ENCODE results near the gene HHEX. TPM values are rescaled to one million over a fixed set of nuclear protein-coding genes. Genes with fewer than 3 reads are reported as not detected.

Gene HHEX
- total RNA-seq, 1 donor from 2014 or later: not detected

DNA sequence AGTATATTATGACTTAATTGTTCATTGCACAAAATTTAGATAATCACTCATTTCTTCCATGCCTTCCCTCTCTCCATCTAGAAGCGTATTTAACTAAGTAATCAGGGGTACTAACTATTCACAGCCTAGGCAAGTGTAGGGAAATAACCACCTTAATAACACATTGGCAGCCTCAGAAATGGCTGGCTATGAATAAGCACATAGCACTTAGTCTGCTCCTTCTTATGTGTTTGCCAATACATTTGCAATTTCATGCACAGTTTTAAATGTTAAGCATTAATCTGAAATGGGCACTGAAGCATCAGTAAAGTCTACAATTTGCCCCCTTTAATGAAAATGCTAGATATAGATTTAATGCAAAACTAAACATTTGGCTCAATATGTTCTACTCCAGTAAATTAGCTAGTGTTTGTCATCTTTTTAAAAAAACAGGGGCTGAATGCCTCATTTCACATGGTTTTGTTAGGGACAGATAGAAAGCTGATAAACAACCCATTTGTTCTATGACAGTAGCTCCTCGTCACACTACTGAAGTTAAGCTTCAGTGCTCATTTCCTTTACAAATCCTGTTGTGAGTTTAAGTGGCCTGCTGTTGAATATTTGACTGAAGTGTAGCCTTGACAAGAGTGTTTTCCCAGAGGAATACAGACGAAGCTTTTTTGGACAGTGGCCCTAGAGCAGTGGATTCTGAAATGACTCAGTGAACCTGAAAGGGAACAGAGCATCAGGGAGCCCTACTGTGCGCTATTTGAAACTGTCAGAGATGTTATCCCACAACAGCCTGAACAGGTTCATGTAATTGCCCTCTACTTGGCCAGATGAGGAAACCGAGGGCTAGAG, 30.5 kb downstream of the HHEX start:
- DNase-seq: no peak
- Mint-ChIP-seq H3K9me3 (ENCODE audit: unreplicated experiment) (no peaks in the 10 kb centered on the region), H3K27me3 (ENCODE audit: unreplicated experiment) (no peaks in the 10 kb centered on the region), H3K27ac (ENCODE audit: unreplicated experiment) (no peak overlapping the region), H3K4me3 (ENCODE audit: unreplicated experiment) (no peak overlapping the region), H3K36me3 (ENCODE audit: unreplicated experiment) (peaks cover 5% of the 10 kb centered on the region), H3K4me1 (ENCODE audit: low read depth, unreplicated experiment) (no peaks in the 10 kb centered on the region)
- TF ChIP-seq CTCF (IDR thresholded peaks at IDR 0.05; ENCODE audit: partially characterized antibody, unreplicated experiment): no peak

GRCh38 chr10:92720831-92721165, 31.0 kb downstream of the HHEX start:
- Mint-ChIP-seq H3K9me3 (ENCODE audit: unreplicated experiment) (no peaks in the 10 kb centered on the region), H3K4me1 (ENCODE audit: low read depth, unreplicated experiment) (no peaks in the 10 kb centered on the region), H3K27me3 (ENCODE audit: unreplicated experiment) (peaks cover 2% of the 10 kb centered on the region), H3K36me3 (ENCODE audit: unreplicated experiment) (no peaks in the 10 kb centered on the region), H3K4me3 (ENCODE audit: unreplicated experiment) (no peak overlapping the region), H3K27ac (ENCODE audit: unreplicated experiment) (no peak overlapping the region)
- no peak for TF ChIP-seq CTCF (IDR thresholded peaks at IDR 0.05; ENCODE audit: partially characterized antibody, unreplicated experiment)
- no peak for DNase-seq

DNA sequence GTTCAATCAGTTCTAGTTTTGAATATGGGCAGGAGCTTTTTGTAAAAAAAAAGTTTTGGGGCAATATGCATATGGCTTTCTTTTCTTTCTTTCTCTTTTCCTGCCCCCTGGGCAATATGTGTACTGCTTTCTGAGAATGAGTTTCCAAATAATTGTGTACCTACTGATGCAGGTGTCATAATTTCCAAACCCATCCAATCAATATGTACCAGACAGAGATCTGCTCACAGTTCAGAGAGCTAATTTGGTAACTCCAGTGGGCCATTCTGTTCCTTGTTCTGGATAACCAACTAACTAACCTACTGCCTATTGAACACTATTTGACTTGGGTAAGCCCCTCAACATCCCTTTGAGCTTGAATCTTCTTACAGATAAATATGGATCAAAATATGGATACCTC, 32.6 kb downstream of the HHEX start:
- Mint-ChIP-seq H3K4me1 (ENCODE audit: low read depth, unreplicated experiment) (no peaks in the 10 kb centered on the region), H3K4me3 (ENCODE audit: unreplicated experiment) (no peak overlapping the region), H3K27me3 (ENCODE audit: unreplicated experiment) (peaks cover 2% of the 10 kb centered on the region), H3K27ac (ENCODE audit: unreplicated experiment) (no peak overlapping the region), H3K36me3 (ENCODE audit: unreplicated experiment) (peaks cover 3% of the 10 kb centered on the region), H3K9me3 (ENCODE audit: unreplicated experiment) (peaks cover 2% of the 10 kb centered on the region)
- DNase-seq: no peak
- TF ChIP-seq CTCF (IDR thresholded peaks at IDR 0.05; ENCODE audit: partially characterized antibody, unreplicated experiment): no peak

DNA sequence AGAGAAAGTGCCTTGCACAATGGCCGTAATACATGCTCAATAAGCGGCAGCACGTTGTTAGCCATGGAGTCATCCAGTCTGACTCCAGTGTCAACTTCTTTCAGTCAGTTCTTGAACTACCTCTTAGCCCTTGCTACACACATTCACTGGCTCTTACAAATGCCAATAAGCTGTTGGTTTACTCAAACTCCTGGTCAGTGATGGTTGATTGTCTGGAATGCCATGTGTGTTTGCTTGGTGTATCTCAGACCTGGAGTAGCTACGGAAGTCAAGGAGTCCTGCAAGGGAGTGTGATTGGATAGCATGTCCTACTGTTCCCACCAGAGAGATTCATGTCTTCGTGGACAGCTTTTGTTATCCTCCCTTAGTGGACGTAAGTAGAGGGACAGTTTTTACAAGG, 37.4 kb downstream of the HHEX start:
- H3K36me3 Mint-ChIP-seq (ENCODE audit: unreplicated experiment): peaks cover 5% of the 10 kb centered on the region
- H3K27ac Mint-ChIP-seq (ENCODE audit: unreplicated experiment): no peak overlapping the region

More for the DNA sequence above, 37.4 kb downstream of the HHEX start:
- Mint-ChIP-seq H3K4me3 (ENCODE audit: unreplicated experiment) (no peak overlapping the region), H3K27me3 (ENCODE audit: unreplicated experiment) (peaks cover 5% of the 10 kb centered on the region), H3K4me1 (ENCODE audit: low read depth, unreplicated experiment) (no peaks in the 10 kb centered on the region), H3K9me3 (ENCODE audit: unreplicated experiment) (peaks cover 2% of the 10 kb centered on the region)
- no peak for TF ChIP-seq CTCF (IDR thresholded peaks at IDR 0.05; ENCODE audit: partially characterized antibody, unreplicated experiment)
- no peak for DNase-seq
